Ascending aorta (tissue), 2 donors: Measurements from ENCODE around the gene FUCA1. TPM values are rescaled to one million over a fixed set of nuclear protein-coding genes. Genes with fewer than 3 reads are reported as not detected.

ENCODE experiments used
- DNase-seq, 2 donors: peaks; one replicate each; pipeline ENCODE4 v3.0.0-alpha.2; 2019; ENCODE audit warnings: low spot score in 2 of 2
- H3K27ac ChIP-seq, 2 donors: fragments of 200-600 bp; sonication (generic); one replicate each; pipeline ENCODE4 v1.5.1; 2016 to 2017; ENCODE audit warnings: mild to moderate bottlenecking in 1 of 2
- H3K27me3 ChIP-seq: fragments of 200-600 bp; sonication (generic); one replicate; pipeline ENCODE4 v1.5.1; 2017
- H3K36me3 ChIP-seq, 2 donors: fragments of 200-600 bp; sonication (generic); one replicate each; pipeline ENCODE4 v1.5.1; 2016
- H3K4me1 ChIP-seq, 2 donors: fragments of 200-600 bp; sonication (generic); one replicate each; pipeline ENCODE4 v1.5.1; 2016 to 2017; ENCODE audit warnings: mild to moderate bottlenecking in 1 of 2
- H3K4me3 ChIP-seq, 2 donors: fragments of 200-600 bp; sonication (generic); one replicate each; pipeline ENCODE4 v1.5.1; 2016 to 2017; ENCODE audit warnings: mild to moderate bottlenecking in 1 of 2
- H3K9me3 ChIP-seq, 2 donors: fragments of 200-600 bp; sonication (generic); one replicate each; pipeline ENCODE4 v1.5.1; 2016
- CTCF ChIP-seq, 3 experiments: fragments of 200-600 bp in 2 of 3; fragments of 450-650 bp in 1 of 3; sonication (generic) in 2 of 3; IDR thresholded peaks; one replicate each; pipeline ENCODE4 v1.5.1; 2016 to 2019; ENCODE audit warnings: antibody characterized with exemption in 3 of 3, mild to moderate bottlenecking in 1 of 3, moderate library complexity in 1 of 3
- intact Hi-C: fragments of 100-400 bp; cut with DNase I; formaldehyde crosslinking; loops from one replicate; pipeline ENCODE4 v1.15.1; 2023
- total RNA-seq: library from RNA; depleted of rRNA; stranded (reverse); fragments of >200 nt; gene quantifications from one replicate; pipeline ENCODE4 v1.1.0, GENCODE V29; 2016

FUCA1 gene
- total RNA-seq, 1 donor from 2014 or later, result 11.1 TPM

- Histone ChIP-seq H3K36me3 (no peaks in the 10 kb centered on the region), H3K27ac (no peak overlapping the region), H3K4me3 (no peak overlapping the region), H3K4me1 (no peaks in the 10 kb centered on the region), H3K9me3 (no peaks in the 10 kb centered on the region), H3K27me3 (no peaks in the 10 kb centered on the region)
- DNase-seq, result no peak
- no peak for TF ChIP-seq CTCF (IDR thresholded peaks at IDR 0.05)
- intact Hi-C loops, result loop anchor here (10.0 kb wide), 2 partner anchors 47 to 97 kb away; partner anchors contain the start of gene FUCA1
Measured at GRCh38 chr1:23911921-23912320, 43.8 kb upstream of the FUCA1 start.

- H3K4me3 ChIP-seq, result no peak overlapping the region
- no peak for DNase-seq
- no peaks in the 10 kb centered on the region for H3K9me3 ChIP-seq
- no peaks in the 10 kb centered on the region for H3K36me3 ChIP-seq
- no peaks in the 10 kb centered on the region for H3K4me1 ChIP-seq
- H3K27ac ChIP-seq, result no peak overlapping the region
- intact Hi-C loops, result loop anchor here (10.0 kb wide), 2 partner anchors 46 to 96 kb away; partner anchors contain the start of gene FUCA1
- TF ChIP-seq CTCF (IDR thresholded peaks at IDR 0.05), result no peak
- H3K27me3 ChIP-seq, result no peaks in the 10 kb centered on the region
Measured at GRCh38 chr1:23910553-23911246, 42.6 kb upstream of the FUCA1 start.

- Histone ChIP-seq H3K4me3 (no peak overlapping the region), H3K27me3 (no peaks in the 10 kb centered on the region), H3K27ac (no peak overlapping the region), H3K36me3 (no peaks in the 10 kb centered on the region), H3K9me3 (no peaks in the 10 kb centered on the region), H3K4me1 (no peaks in the 10 kb centered on the region)
- no peak for DNase-seq
- intact Hi-C loops, result loop anchor here (10.0 kb wide), 2 partner anchors 45 to 95 kb away; partner anchors contain the start of gene FUCA1
- no peak for TF ChIP-seq CTCF (IDR thresholded peaks at IDR 0.05)
Measured at GRCh38 chr1:23910144-23910543, 42.1 kb upstream of the FUCA1 start.

GRCh38 chr1:23909412-23909811 is 41.3 kb upstream of the FUCA1 start:
- no peak overlapping the region for H3K4me3 ChIP-seq
- no peak for DNase-seq
- no peak overlapping the region for H3K27ac ChIP-seq
- no peak for TF ChIP-seq CTCF (IDR thresholded peaks at IDR 0.05)
- intact Hi-C loops, result no loop called here
- H3K9me3 ChIP-seq, result no peaks in the 10 kb centered on the region
- H3K4me1 ChIP-seq, result no peaks in the 10 kb centered on the region
- H3K27me3 ChIP-seq, result no peaks in the 10 kb centered on the region
- H3K36me3 ChIP-seq, result no peaks in the 10 kb centered on the region

- intact Hi-C loops, result no loop called here
- no peak for TF ChIP-seq CTCF (IDR thresholded peaks at IDR 0.05)
- H3K27ac ChIP-seq, result no peak overlapping the region
Measured at GRCh38 chr1:23908453-23909341, 40.6 kb upstream of the FUCA1 start.

More at GRCh38 chr1:23908453-23909341, 40.6 kb upstream of the FUCA1 start:
- Histone ChIP-seq H3K9me3 (no peaks in the 10 kb centered on the region), H3K4me1 (no peaks in the 10 kb centered on the region), H3K4me3 (no peak overlapping the region), H3K27me3 (no peaks in the 10 kb centered on the region), H3K36me3 (no peaks in the 10 kb centered on the region)
- no peak for DNase-seq
